ENCODE measurements around the gene TRMU.

DNA sequence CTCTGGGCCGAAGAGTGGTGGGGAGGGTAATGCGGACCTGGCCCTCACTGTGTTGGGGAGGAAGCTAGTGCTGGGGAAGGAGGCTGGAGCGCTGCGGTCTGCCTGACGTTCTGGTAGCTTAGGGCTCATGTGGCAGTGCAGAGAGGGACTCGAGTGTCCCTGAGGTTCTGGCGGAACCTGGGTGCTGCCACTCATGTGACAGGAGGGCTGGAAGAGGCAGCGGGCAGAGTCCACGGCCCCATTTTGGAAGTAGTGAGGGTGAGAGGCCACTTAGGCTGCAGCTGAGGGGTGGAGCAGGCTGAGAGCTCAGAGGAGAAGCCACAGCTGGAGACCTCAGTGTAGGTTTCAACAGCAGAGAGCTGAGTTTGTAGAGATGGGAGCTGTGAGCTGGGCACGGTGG lies 16.2 kb upstream of the TRMU start:
- TF ChIP-seq RAD21 (IDR thresholded peaks at IDR 0.05; ENCODE audit: low read depth), result no peak
- TF ChIP-seq CREB1 (IDR thresholded peaks at IDR 0.05; ENCODE audit: low read depth), result no peak
- no peak for TF ChIP-seq FOXM1 (IDR thresholded peaks at IDR 0.05; ENCODE audit: borderline replicate concordance, low read depth)
- TF ChIP-seq, protein P1, sequence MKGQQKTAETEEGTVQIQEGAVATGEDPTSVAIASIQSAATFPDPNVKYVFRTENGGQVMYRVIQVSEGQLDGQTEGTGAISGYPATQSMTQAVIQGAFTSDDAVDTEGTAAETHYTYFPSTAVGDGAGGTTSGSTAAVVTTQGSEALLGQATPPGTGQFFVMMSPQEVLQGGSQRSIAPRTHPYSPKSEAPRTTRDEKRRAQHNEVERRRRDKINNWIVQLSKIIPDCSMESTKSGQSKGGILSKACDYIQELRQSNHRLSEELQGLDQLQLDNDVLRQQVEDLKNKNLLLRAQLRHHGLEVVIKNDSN (IDR thresholded peaks at IDR 0.05), result no peak
- no peak for TF ChIP-seq TAF1 (IDR thresholded peaks at IDR 0.05; ENCODE audit: low read depth)
- TF ChIP-seq, protein P2, sequence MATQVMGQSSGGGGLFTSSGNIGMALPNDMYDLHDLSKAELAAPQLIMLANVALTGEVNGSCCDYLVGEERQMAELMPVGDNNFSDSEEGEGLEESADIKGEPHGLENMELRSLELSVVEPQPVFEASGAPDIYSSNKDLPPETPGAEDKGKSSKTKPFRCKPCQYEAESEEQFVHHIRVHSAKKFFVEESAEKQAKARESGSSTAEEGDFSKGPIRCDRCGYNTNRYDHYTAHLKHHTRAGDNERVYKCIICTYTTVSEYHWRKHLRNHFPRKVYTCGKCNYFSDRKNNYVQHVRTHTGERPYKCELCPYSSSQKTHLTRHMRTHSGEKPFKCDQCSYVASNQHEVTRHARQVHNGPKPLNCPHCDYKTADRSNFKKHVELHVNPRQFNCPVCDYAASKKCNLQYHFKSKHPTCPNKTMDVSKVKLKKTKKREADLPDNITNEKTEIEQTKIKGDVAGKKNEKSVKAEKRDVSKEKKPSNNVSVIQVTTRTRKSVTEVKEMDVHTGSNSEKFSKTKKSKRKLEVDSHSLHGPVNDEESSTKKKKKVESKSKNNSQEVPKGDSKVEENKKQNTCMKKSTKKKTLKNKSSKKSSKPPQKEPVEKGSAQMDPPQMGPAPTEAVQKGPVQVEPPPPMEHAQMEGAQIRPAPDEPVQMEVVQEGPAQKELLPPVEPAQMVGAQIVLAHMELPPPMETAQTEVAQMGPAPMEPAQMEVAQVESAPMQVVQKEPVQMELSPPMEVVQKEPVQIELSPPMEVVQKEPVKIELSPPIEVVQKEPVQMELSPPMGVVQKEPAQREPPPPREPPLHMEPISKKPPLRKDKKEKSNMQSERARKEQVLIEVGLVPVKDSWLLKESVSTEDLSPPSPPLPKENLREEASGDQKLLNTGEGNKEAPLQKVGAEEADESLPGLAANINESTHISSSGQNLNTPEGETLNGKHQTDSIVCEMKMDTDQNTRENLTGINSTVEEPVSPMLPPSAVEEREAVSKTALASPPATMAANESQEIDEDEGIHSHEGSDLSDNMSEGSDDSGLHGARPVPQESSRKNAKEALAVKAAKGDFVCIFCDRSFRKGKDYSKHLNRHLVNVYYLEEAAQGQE (IDR thresholded peaks at IDR 0.05; ENCODE audit: low read depth), result no peak
- TF ChIP-seq EP300 (IDR thresholded peaks at IDR 0.05; ENCODE audit: borderline replicate concordance), result no peak
- no peak for TF ChIP-seq ZBTB7A (IDR thresholded peaks at IDR 0.05; ENCODE audit: low read depth)
- TF ChIP-seq, protein P3, sequence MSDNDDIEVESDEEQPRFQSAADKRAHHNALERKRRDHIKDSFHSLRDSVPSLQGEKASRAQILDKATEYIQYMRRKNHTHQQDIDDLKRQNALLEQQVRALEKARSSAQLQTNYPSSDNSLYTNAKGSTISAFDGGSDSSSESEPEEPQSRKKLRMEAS (IDR thresholded peaks at IDR 0.05), result no peak

Measured in Ishikawa (cell line).